GM21717 (cell line): Measurements from ENCODE around the gene WDR18.
"Not testable (repeated sequence)": the region's sequence is repeated elsewhere in the genome, so short reads cannot be mapped to it uniquely, and the experiment has no call there.

ENCODE experiments used
- ATAC-seq: cut with Tn5 transposase; IDR thresholded peaks from one replicate; pipeline ENCODE4 v1.9.1; 2021; ENCODE audit warnings: mild to moderate bottlenecking, moderate library complexity; ENCODE audit not compliant: unreplicated experiment

Gene WDR18

DNA sequence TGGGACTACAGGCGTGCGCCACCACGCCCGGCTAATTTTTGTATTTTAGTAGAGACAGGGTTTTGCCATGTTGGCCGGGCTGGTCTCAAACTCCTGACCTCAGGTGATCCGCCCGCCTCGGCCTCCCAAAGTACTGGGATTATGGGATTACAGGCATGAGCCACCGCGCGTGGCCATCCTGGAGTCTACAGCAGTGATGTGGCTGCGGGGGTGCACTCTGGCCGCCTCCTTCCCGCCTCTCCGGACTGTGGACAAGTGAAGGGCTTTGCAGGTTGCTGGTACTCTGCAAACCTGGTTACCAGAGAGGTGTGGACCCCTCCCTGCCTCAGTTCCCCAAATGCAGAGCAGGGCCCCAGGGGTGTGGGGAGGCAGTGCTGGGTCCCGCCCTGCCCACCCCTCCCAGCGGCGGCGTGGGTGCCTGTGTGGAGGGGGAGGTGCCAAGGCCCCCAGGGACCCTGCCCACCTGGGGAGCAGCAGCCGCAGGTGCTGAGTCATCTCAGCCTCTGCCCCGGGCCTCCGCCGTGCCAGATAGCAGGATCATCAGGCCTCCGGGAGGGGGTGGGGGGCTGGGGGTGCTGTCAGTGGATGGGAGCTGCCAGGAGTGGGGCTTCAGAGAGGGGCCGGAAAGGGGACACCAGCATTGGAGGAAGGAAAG is 35.2 kb upstream of the WDR18 start:
- ATAC-seq, result no peak

DNA sequence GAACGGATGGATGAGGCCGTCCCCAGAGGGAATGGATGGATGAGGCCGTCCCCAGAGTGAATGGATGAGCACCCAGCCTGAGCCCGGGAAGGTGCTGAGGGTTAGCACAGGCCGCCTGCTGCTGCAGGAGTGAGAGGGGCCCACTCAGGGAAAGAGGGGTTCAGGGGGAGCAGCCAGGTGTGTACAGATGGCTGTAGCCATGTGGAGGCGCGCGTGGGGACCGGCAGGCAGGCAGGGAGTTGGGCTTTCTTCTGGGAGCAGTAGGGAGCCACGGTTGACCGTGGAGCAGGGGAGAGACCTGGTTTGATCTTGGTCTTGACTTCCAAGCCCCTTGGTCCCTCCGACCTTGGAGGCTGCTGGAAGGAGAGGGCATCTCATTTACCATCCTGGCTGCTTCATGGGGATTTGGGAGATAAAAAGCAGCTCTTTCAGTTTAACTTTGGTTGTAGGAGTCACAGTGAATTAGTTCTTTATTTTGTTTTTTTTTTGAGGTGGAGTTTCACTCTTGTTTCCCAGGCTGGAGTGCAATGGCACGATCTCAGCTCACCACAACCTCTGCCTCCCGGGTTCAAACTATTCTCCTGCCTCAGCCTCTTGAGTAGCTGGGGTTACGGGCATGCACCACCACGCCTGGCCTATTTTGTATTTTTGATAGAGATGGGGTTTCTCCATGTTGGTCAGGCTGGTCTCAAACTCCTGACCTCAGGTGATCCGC is 33.6 kb upstream of the WDR18 start:
- no peak for ATAC-seq

DNA sequence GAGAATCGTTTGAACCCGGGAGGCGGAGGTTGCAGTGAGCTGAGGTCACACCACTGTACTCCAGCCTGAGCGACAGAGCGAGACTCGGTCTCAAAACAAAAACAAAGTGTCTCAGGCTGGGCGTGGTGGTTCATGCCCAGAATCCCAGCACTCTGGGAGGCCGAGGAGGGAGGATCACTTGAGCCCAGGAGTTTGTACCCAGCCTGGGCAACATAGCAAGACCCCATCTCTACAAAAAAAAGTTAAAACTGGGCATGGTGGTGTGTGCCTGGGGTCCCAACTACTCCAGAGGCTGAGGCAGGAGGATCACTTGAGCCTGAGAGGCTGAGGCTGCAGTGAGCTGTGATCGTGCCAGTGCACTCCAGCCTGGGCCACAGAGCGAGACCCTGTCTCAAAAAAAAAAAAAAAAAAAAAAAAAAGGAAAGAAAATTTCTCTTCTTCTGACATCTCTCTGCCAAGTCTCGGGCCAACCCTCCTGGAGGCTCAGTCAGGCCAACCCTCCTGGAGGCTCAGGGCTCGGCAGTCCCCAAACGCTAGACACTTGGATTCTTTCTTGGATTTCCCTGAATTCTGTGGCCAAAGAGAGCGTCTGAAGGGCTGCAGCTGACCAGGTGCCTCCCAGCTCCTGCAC is 32.0 kb upstream of the WDR18 start:
- ATAC-seq, result no peak

- no peak for ATAC-seq
These were observed 31.3 kb upstream of the WDR18 start for GRCh38 chr19:952680-953444.

- ATAC-seq, result no peak
These were observed 30.5 kb upstream of the WDR18 start for GRCh38 chr19:953445-954271.

GRCh38 chr19:954272-954671 is 29.9 kb upstream of the WDR18 start:
- no peak for ATAC-seq

DNA sequence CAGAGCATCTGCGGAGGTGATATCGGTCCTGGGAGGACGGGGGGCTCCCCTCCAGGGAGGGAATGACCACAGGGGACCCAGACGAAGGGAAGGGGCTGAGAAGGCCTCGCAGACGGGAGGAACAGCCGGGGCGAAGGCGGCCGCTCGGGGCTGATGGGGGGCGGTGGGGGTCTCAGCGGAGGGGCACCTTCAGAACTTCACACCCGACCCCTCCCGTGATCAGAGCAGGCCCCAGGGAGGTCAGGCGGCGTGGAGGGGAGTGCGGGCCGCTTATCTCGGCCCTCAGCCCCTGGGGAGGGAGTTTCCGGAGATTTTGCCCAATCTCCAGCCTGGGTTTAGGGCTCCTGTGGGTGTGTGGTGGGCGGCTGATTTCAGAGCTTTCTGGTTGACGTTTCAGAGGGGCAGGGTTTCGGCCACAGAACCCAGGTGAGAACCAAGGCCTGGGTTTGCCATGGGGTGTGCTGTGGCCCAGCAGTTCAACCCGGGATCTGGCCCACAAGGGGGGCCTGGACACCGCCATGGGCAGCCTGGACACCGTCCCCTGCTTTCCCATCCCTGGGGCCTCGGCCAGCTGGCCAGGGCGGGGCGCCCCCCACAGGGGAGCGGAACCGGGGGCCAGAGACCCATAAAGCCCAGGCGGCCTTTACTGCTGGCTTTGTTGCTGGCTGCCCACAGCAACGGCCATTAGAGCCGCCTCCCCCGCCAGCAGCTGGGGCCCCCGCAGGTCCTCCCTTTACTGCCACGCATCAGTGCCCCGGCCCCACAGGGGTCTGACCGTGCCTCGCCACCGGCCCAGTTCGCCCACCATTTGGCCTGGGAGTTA is 29.3 kb upstream of the WDR18 start:
- ATAC-seq, result no peak

GRCh38 chr19:955803-956765 is 28.1 kb upstream of the WDR18 start:
- no peak for ATAC-seq

GRCh38 chr19:956766-957440 is 27.2 kb upstream of the WDR18 start:
- no peak for ATAC-seq

DNA sequence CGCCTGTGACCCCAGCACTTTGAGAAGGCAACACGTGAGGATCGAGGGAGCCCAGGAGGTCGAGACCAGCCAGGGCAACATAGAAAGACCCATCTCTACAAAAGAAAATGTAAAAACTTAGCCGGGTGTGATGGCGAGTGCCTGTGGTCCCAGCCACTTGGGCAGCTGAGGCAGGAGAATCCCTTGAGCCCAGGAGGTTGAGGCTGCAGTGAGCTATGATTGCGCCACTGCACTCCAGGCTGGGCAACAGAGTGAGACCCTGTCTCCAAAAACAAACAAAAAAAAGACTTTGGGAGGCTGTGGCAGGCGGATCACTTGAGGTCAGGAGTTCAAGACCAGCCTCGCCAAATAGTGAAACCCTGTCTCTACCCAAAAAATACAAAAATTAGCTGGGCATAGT is 26.6 kb upstream of the WDR18 start:
- not testable (repeated sequence) for ATAC-seq

- ATAC-seq, result no peak
These were observed 24.9 kb upstream of the WDR18 start for GRCh38 chr19:958967-959855.

- no peak for ATAC-seq
These were observed 24.1 kb upstream of the WDR18 start for GRCh38 chr19:960020-960419.

DNA sequence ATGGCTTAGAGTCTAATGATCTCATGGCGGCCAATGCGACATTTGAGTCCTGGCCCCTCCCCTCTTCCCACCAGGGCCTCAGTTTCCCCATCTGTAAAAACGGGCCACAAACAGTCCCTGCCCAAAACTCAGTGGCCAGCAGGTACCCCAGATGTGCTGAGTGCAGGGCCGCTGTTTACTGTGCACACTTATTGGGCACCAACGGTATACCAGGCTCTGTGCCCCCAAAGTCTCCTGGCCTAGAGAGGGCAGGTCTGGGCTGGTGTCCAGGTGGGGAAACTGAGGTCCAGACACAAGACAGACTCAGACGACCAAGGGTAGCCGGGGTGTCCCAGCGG is 23.6 kb upstream of the WDR18 start:
- ATAC-seq, result no peak

GRCh38 chr19:961866-962620 is 22.1 kb upstream of the WDR18 start:
- ATAC-seq, result no peak

DNA sequence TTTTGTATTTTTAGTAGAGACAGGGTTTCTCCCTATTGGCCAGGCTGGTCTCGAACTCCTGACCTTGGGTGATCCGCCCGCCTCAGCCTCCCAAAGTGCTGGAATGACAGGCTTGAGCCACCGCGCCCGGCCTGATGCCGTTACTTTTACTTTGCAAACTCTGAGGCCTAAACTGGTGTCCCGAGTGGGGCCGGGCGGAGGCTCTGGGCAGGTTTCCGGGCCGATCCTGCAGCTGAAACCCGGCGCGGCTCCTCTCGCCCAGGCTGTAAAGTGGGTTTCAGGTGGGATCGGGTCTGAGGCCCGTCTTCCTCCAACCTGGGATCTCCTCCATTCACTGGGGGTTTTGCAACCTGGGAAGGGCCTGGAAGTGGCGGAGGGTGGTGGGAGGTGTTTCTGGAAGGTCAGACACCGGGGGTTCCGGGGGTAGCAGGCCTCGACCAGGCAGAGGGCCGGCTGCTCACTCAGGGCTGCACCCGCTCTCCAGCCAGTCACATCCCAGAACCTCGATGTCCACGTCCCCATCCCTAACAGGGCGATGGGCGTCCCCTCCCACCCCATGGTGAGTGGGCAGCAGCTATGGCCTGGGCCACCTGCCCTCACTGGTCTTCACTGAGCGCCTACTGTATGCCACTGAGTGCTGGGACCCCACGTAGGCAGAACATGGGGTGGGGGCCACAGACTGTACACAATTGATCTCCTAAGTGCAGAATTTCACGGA is 21.3 kb upstream of the WDR18 start:
- no peak for ATAC-seq

GRCh38 chr19:963486-963951 is 20.6 kb upstream of the WDR18 start:
- ATAC-seq, result no peak
